MV-4-11 (cell line): ENCODE measurements around the gene AMZ1.

Source experiments
- DNase-seq: peaks from one replicate; lab custom pipeline; 2025; lab: John Stamatoyannopoulos, UW

Gene AMZ1

DNA sequence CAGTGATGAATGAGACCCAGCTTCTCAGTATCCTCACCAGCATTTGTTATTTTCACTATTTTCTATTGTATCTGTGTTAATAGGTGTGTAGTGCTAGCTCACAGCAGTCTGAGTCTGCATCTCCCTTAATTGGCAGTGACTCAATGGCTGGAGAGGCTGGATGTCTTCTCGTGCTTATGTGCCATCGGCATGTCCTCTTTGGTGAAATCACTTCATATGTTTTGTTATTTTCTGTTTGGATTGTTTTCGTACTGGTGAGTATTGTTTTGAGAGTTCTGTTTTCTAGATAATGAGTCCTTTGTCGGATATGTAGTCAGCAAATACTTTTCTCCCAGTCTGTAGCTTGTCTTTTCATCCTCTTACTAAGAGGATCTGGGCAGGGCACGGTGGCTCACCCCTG, 66.1 kb downstream of the AMZ1 start:
- DNase-seq = no peak

DNA sequence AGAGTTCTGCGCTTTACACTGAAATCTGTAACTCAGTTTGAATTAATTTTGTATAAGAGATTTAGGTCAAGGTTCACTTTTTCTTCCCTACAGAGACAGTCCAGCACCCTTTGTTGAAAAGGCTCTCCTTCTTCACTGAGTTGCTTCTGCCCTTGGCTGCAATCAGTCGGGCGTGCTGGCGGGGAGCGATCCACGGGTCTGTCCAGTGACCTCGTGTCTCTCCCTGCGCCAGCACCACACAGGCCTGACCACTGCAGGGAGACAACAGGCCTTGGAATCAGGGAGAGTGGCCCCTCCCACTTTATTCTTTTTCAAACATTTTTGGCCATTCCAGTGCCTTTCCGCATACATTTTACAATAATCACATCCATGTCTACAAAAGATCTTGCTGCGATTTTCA, 66.9 kb downstream of the AMZ1 start:
- no peak for DNase-seq

DNA sequence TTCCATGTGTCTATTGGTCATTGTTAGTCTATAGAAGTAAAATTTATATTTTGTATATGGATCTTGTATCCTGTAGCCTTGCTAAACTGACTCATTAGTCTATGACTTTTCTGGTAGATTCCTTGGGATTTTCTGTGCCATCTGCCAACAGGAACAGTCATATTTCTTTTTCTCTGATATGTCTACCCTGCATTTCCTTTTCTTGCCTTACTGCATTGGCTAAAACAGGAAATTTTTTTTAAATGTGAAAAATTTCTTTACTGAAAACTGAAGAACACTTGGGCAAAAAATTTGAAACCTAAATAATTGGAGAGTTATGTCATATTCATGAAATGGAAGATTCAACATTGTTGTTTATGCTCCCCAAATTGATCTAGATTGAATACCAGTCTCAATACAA, 67.5 kb downstream of the AMZ1 start:
- no peak for DNase-seq

DNA sequence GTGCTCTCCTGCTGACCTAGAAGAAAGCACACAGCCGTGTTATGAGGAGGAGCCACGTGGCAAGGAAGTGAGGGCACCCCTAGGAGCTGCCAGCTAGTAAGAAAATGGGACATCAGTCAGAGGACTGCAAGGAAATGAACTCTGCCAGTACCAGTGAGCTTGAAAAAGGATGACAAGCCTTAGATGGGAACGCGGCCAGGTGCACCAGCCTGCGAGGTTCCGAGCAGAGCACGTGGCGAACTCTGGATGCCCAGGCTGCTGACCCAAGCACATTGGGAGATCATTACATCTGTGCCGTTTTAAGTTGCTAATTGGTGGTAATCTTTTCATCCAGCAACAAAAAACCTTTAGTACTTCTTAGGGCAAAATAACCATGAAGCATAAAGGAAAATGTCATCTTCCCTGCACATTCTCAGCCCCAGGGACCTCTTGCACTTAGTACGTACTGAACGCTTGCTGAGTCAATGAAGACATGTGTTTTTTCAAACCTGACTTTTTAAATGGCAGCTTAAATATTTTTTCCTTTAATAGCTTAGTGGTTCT, 69.4 kb downstream of the AMZ1 start:
- DNase-seq = no peak

DNA sequence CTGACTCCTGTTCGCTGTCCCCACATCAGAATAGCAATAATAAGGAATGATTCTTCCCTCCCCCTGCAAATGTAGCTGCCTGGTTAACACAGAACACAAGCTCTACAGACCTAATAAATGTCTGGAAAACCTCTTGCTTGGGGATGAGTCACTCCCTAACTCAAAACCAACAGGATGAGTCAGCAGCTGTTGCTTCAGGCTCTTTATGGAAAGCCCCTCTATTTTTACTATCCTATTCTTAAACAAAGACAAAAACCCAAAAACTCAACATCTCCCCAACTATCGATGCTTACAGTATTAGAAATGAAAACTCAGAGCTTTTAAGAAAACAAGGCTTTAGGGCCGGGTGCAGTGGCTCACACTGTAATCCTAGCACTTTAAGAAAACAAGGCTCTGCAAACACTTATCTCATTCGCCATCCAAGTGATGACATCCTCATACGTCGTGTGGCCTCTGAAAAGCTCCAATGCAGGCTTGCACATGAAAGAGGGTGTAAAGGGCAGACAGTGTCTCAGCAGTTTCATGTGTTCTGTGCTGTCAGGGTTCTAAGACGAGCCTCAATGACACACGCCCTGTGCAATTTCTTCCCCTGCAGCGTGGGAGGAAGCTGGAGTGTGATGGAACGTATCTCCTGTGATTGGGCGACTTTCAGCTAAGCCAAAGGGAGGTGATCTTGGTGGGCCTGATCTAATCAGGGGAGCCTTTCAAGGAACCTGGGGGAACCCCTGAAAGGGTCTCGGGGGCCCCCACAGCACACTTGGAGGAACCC, 70.1 kb downstream of the AMZ1 start:
- DNase-seq = peak; percentile 90

DNA sequence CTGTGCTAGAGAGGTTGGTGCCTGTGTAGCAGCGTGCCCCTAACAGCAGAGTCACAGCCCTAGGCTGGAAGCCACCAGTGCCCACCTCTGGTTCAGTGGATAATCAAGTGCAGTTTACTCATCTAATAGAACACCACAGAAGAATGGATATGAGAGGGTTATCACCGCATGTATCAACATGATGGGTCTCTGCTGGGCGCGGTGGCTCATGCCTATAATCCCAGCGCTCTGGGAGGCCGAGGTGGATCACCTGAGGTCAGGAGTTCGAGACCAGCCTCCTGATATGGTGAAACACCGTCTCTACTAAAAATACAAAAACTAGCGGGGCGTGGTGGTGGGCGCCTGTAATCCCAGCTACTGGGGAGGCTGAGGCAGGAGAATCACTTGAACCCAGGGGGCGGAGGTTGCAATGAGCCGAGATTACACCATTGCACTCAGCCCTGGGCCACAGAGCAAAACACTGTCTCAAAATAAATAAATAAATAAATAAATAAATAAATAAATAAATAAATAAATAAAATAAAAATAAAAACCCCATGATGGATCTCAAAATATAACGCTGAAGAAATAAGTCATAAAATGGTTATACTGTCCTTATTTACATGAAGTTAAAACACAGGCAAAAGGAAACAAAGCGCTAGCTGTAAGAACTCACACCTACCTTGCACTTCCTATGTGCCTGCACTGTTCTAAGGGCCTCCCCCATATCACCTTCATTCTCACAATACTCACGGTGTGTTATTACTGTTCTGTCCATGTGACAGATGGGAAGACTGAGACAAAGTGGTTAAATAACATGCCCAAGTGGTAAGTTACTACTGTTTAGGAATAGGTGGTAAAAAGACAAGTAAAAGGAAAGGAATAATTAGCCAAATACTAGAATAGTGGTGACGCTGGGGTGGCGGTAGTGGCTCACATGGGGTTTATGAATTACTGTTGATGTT, 70.9 kb downstream of the AMZ1 start:
- no peak for DNase-seq

DNA sequence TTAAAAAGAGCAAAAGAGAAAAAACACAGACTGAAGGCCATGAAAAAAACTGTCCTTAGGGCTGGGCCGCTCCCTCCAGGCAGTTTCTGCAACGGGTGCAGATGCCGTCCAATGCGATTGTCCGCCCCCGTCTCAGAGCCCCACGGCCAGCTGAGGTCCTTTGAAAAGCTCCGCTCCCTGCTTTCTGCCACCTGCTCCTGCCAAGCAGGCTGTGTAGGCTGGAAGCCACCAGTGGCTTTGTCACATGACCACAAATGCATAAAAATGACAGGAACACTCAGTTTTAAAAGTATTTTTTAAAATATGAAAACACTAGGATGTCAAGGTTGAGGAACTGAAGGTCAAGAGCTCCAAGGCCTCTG, 71.7 kb downstream of the AMZ1 start:
- no peak for DNase-seq

DNA sequence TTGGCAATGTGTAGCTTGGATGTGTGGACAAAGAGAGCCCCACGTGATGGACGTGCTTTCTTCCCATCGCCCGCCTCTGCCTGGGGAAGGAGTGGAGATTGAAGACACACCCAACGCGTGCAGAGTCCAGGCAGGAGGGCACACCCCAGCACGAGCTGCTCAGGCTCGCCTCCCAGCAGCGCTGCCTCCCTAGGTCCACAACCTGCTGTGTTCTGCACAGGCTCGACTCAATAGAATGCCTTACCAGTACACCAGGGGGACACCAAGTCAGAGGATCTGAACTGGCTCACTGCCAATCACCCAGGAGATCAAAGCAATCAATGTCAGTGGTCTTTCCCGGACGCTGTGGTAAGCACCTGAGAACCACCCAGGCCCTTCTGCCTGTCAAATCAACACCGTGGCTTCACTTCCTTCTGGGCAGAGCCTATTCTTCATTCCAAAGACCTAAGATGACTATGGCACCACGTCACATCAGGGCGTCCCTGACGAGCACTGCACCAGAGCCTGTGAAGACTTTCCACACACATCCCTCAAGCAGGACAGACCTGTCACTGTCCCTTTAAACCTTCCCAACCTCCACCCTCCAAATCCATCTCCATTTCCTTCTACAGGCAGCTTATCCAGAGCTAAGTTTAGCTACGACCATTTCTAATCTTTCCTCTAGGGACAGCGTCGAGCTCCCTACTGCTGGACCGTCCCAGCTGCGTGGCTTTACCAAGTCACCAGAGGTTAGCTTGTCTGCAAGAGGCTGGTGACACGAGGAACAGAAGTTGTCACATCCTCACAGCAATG, 72.3 kb downstream of the AMZ1 start:
- DNase-seq = peak; percentile 65

DNA sequence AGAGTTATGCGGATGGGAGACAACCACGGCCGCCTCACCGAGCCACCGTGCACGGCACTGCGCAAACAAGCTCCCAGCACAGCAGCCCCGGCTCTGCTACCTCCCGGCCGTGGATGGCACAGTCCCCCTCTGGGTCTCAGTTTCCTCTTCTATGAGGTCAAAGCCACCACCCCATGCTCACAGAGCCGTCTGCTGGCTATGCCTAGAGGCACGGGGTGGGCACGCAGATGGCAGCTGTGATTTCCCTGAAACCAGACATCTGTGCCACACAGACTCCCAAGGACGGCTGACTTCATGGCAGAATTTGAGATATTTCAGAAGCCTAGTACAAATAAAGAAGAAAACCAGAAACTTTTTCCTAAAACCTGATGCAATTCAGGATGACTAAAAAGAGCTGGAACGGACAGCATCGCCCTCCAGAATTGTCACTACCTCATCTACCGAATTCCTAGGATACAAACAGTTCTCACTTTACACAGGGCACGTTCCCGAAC, 73.2 kb downstream of the AMZ1 start:
- no peak for DNase-seq

DNA sequence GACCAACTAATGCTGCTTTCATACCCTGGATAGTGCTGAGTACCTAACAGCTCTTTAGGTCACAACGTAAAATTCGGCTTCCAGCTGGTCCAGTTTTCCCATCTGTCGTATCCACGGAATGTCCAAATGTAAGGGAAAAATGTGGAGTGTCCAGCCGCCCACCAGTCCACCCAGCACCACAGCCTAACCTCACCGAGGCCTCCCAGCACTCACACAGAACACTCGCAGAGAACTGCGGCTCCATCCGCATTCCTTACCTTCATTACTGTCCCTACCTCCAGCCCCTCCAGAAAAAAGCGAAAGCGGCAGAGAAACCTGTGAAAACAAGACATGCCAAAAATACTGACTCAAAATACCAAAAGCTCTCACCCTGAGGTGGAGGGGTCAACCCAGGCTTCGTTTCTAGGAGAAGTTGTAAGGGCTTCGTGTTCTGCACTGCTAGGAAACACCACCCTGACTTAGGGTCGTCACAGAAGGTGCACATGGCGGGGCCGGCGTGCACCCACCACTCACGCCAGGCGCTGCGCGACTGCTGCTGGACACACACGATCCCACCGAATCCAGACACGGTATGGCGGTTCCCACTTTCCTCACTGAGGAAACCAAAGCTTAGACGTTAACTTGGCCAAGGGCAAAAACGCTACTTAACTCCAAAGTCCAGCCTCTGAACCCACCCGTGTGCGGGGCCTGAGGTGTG, 73.9 kb downstream of the AMZ1 start:
- DNase-seq = no peak

DNA sequence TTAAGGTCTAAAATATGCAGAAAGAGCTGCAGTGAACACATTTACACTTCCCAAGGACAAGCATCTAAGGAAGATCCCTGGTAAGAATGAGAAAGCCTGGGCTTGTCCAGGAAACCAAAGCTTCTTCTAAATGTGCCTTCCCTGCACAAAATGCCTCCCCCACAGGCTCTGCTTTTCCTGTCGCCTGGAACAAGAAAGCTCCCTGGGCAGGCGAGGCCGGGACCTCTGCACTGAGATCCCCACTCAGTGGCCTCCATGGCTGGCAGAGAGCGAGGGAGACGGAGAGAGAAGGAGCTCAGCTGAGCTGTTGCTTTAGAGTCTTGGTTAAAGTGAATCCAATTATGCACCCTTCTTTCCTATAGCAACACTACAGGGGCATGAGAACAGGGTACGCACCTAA, 75.6 kb downstream of the AMZ1 start:
- no peak for DNase-seq

DNA sequence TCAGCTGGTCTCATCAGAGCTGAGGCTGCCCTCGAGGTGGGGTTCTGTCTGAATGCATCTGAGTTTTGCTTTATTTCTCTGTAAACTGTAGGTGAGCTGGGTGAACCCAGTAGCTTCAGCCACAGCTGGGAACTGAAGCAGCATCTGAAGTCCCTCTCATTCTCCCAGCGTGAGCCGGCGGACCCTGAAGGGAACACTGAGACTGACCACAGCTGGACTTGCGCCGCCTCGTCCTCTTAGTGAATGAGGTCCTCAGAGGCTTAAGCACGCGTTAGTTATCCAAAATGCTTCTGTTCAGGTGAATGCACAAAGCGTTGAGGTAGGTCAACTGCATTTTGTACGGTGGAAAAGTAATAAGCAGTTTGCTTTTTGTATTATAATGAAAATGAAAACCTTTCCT, 76.6 kb downstream of the AMZ1 start:
- DNase-seq = no peak
